GM15510 (cell line): ENCODE measurements around the gene MKNK1.

Experiments
- POLR2A ChIP-seq: IDR thresholded peaks from 3 replicates; pipeline ENCODE4 v1.6.1; 2011; ENCODE audit warnings: borderline replicate concordance; ENCODE audit not compliant: insufficient read length; ENCODE audit errors: extremely low read depth

MKNK1 gene

DNA sequence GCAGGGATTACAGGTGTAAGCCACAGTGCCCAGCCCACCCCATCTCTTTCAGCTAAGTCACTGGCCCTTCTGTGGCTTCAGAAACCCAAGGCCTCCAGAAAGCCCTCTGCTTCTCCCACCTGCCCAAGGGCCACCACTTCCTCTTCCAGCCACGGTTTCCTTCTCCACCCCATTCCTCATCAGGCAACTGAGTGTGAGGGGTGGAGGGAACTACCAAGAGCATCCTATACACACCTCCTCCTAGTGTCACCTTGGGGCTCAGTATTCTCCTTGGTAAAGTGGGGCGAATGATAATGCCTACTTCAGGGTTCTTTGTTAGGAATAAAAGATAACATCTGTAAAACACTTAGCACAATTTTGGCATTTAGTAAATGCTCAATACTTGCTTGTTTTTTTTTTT lies 82.7 kb downstream of the MKNK1 start:
- TF ChIP-seq POLR2A: no peak

DNA sequence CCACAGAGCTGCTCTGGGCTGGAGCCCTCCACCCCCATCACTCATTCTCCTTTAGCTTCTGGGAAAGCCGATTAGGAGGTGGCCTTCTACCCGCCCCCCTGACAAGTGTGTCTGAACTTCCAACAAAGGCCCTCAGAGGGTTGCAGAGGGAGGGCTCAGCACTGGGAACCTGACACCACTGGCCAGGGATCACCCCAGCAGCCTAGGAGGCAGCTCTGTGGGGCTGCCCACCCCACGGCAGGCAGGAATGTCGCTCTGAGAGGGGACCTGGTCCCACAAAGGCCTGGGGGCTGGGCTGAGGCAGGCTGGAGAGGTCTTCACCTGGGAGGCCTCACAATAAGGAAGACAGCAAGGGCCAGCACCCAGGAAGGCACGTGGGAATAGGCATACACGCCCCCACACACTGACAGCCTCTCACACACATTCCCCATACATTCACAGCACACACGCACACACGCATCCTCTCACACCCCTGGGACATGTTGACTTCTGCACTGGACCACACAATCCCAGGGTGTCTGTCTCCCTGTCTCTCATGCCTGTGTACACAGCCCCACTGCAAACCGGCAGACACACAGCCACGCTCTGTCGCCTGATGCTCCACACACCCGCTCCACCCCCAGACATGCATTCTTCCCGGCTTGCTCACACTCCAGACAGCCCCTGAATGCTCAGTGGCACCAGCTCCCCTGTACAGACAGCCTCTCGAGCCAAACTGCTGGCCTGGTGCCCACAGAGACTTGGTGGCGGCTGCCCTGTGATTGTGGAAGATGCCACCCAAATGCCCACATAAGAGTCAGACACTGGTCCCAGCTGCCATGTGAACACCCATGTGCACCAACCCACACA lies 83.8 kb downstream of the MKNK1 start:
- TF ChIP-seq POLR2A: no peak

DNA sequence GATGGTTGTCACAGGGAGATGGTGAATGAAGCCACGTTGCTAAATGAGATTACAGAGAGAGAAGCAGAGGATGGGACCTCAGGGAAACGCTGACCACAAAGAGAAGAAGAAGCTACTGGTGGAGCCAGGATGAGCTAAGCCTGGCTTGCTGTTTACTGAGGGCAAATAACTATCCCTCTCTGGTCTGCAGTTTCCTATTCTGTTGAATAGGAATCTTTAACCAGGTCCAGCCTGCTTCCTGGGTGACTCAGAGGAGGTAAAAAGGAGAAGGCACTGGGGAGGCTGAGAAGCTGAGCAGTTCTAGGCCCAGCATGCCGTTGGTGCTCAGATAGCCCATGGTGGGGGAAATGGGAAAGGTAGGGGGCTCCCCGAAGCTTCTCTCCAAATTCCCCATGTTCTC lies 84.9 kb downstream of the MKNK1 start:
- TF ChIP-seq POLR2A: no peak

GRCh38 chr1:46517932-46518498 lies 86.1 kb downstream of the MKNK1 start:
- TF ChIP-seq POLR2A: no peak

DNA sequence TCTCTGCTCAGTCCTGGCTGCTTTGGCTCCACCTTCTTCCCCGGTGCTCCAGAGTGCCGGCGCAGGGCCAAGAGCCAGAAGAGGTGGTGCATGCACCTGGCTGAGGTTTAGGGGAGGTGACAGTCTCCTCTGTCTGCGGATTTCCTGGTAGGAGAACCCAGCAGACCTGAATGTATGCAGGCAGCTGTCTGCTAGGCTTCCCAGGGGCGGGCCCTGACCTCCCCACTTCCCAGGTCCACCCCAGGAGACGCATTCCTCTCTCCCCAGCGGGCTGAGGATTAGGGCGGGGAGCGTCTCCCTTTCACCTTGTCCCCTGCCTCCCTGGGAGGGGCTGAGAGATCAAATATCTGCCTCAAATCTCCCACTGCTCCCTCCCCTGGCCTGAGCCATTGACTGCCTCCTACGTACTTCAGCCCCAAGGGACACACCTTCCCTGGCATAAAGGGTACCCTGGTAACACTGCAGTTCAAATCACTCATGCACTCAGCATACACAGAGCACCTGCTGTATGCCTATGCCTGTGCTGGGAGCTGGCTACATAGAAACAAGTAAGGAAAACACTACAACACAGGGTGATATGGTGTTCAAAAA lies 87.0 kb downstream of the MKNK1 start:
- no peak for TF ChIP-seq POLR2A

- TF ChIP-seq POLR2A: no peak
Observed at GRCh38 chr1:46516200-46516950, 87.7 kb downstream of the MKNK1 start.

DNA sequence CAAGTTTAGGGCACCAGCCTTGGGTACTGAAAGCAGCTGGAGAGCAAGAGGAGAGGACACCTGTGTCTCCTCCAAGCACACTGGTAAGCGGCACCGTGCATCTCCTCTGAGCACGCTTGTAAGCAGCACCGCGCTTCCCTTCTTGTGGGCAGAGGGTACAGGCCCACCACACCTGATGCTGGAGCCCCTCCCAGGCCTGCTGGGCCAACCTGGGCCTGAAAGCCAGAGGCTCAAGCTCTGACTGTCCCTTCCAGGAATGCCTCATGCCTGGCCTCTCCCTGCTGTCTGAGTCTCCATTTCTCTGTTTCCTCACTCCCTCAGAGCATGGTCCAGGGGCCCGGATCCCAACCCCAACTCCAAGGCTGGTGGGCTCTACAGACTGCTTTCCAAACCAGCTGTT lies 88.5 kb downstream of the MKNK1 start:
- TF ChIP-seq POLR2A: no peak

DNA sequence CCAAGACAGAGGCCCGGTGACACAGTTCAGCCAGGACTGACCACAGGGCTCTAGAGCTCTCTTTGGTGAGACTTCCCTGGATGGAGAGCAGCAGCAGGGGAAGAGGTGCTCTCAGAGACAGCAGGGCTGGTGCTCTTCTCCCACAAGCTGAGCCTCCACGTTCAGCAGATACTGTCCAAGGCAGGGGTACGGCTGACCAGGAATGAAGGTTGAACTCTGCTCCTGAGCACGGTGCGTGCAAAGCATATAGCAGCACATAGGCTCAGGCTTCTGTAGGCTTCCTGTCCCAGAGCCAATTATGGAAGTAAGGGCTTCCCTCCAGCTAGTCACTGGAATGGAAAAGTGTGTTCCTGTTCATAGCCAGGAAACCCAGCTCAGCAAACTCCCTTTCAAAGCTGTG lies 90.5 kb downstream of the MKNK1 start:
- no peak for TF ChIP-seq POLR2A

GRCh38 chr1:46512792-46513190 lies 91.3 kb downstream of the MKNK1 start:
- no peak for TF ChIP-seq POLR2A

- no peak for TF ChIP-seq POLR2A
Observed at GRCh38 chr1:46512135-46512791, 91.8 kb downstream of the MKNK1 start.

- TF ChIP-seq POLR2A: no peak
Observed at GRCh38 chr1:46510998-46511365, 93.1 kb downstream of the MKNK1 start.

GRCh38 chr1:46510341-46510997 lies 93.6 kb downstream of the MKNK1 start:
- TF ChIP-seq POLR2A: no peak

- no peak for TF ChIP-seq POLR2A
Observed at GRCh38 chr1:46508757-46509156, 95.3 kb downstream of the MKNK1 start.
